IPS DF 6.9 (cell line): ENCODE measurements around the gene CYGB.
"Not testable (repeated sequence)": the region's sequence is repeated elsewhere in the genome, so short reads cannot be mapped to it uniquely, and the experiment has no call there.

ENCODE experiments used
- DNase-seq: peaks from one replicate; pipeline ENCODE4 v3.0.0-alpha.2; 2013; ENCODE audit warnings: low read depth, low spot score
- H3K27ac ChIP-seq: one replicate; pipeline ENCODE4 v1.5.1; 2013; ENCODE audit warnings: low read length, control low read depth
- H3K27me3 ChIP-seq: 2 replicates; pipeline ENCODE4 v1.6.1; 2013; ENCODE audit warnings: mild to moderate bottlenecking, low read length; ENCODE audit not compliant: control insufficient read depth, insufficient read depth
- H3K36me3 ChIP-seq: 2 replicates; pipeline ENCODE4 v1.6.1; 2013; ENCODE audit warnings: low read length; ENCODE audit not compliant: control insufficient read depth, insufficient read depth
- H3K4me1 ChIP-seq: 2 replicates; pipeline ENCODE4 v1.6.1; 2013; ENCODE audit warnings: low read length; ENCODE audit not compliant: control insufficient read depth, insufficient read depth
- H3K4me3 ChIP-seq: 2 replicates; pipeline ENCODE4 v1.5.1; 2013; ENCODE audit warnings: mild to moderate bottlenecking, low read length
- H3K9me3 ChIP-seq: 2 replicates; pipeline ENCODE4 v1.6.1; 2013; ENCODE audit warnings: low read length, inconsistent platforms; ENCODE audit not compliant: control insufficient read depth, insufficient read depth
- WGBS: extraction: QIAGEN DNeasy Blood & Tissue Kit; methylation state at CpG from one replicate; pipeline ENCODE4 v1.1.7; 2013; ENCODE audit warnings: mixed read lengths, missing lambda C conversion rate; ENCODE audit not compliant: insufficient read length, insufficient coverage; 5-methylcytosine and 5-hydroxymethylcytosine counted together

CYGB gene

DNA sequence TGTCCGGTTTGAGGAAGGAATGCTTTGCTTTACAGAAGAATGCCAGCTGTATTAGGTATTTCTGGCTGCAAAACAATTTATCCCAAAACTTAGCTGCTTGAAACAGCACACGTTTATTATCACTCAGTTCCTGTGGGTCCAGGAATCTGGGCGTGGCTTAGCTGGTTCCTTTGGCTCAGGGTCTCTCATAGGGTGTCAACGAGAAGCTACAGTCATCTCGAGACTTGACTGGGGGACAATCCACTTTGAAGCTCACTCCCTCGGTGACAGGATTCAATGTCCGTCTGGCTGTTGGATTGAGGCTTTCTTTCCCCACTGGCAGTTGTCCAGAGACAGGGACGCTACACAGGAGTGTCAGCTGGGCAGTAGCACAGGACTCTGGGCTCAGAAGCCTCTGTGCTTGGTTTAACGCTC is 26.7 kb downstream of the CYGB start:
- Histone ChIP-seq H3K4me1 (no peaks in the 10 kb centered on the region), H3K9me3 (no peaks in the 10 kb centered on the region), H3K27me3 (no peaks in the 10 kb centered on the region; the same call in 1 of the 2 replicates), H3K4me3 (no peak overlapping the region), H3K27ac (no peak overlapping the region), H3K36me3 (no peaks in the 10 kb centered on the region)
- no peak for DNase-seq
- no CpG with 5 or more reads among the region's 9 CpGs for WGBS

DNA sequence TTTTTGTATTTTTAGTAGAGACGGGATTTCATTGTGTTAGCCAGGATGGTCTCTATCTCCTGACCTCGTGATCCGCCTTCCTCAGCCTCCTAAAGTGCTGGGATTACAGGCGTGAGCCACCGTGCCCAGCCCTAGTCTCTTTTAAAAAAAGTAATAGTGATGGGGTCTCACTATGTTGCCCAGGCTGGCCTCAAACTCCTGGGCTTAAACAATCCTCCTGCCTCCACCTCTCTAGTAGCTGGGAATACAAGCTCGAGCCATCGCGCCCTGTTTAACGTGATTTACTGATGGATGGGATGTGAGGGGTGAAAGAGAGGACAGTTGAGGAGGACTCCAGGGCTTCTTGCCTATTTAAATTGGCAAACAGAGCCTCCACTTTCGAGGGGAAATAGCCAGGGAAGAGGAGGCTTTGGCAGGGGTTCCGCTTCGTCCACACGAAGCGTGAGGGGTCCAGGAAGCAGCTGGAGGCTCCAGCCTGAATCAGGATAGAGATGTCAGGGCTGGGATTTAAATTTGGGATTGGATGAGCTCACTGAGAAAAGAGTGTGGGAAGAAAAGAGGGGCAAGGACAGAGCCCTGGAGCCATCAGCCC is 28.9 kb downstream of the CYGB start:
- H3K36me3 ChIP-seq, H3K27me3 ChIP-seq, H3K4me3 ChIP-seq, DNase-seq, H3K27ac ChIP-seq, H3K9me3 ChIP-seq, H3K4me1 ChIP-seq: not testable (repeated sequence)
- no CpG with 5 or more reads among the region's 14 CpGs for WGBS

DNA sequence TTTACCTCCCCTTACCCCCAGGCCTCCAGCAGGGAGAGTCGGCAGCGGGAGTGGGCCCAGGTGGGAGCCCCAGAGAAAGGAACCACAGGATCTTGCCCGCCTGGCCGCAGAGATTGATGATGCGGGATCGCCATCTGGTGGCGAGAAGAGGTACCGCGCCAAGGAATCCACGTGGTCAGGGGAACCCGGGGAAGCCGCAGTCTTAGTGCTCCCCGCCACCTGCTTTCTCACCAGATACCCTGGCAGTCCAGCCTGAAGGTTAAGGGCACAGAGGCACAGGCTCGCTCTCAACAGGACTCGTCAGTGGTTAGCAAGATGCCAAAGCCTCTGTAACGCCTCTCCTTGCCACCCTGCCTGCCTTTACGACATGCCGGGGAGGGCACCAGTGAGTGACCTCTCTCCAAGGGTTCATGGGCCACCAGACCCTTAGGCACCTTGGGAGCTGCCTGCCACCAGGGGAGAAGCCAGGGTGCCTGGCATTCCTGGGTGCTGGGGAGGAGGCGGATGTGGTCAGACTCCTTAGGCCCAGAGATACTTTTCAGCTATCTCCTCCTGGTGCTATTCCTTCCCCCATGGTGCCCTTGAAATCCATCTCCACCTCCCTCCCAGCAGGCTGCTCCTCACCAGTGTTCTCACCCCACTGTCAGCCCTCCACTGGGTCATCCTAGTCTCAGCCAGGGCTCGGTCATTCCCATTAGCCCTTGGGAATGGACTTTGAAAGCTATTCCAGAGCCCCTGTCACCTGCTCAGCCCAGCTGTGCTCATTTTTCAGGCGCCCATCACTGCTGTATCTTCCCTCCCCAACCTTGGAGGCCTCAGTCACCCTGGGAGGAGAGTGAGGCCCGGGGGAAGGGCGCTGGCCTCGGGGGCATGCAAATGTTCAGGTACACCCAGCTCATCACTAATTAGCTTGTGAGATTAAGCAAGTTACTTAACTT is 30.8 kb downstream of the CYGB start:
- WGBS: no CpG with 5 or more reads among the region's 24 CpGs
- DNase-seq: no peak
- H3K27ac ChIP-seq: no peak overlapping the region
- no peaks in the 10 kb centered on the region; the same call in 1 of the 2 replicates for H3K27me3 ChIP-seq
- H3K4me3 ChIP-seq: no peak overlapping the region
- no peaks in the 10 kb centered on the region for H3K36me3 ChIP-seq
- H3K9me3 ChIP-seq: no peaks in the 10 kb centered on the region
- peaks cover 2% of the 10 kb centered on the region; the same call in 1 of the 2 replicates for H3K4me1 ChIP-seq

DNA sequence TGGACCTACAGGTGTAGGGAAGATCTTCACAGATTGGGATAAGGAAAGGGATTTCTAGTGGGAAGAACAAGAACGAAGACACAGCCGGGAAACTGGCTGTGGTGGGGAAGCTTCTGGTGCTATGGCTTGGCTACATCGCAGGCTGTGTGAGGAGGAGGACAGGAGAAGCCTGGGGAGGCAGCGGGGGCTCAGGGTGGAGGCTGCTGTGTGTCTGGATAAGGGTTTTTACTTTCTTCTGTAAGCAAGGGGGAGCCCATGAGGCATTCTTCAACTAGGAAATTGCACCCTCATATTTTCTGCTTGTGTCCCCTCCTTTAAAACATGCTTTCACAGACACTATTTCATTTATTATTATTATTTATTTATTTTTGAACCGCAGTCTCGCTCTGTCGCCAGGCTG is 33.4 kb downstream of the CYGB start:
- Histone ChIP-seq H3K27ac (no peak overlapping the region), H3K4me1 (peaks cover 2% of the 10 kb centered on the region), H3K4me3 (no peak overlapping the region), H3K27me3 (no peaks in the 10 kb centered on the region), H3K9me3 (no peaks in the 10 kb centered on the region), H3K36me3 (no peaks in the 10 kb centered on the region)
- WGBS: no CpG with 5 or more reads among the region's 7 CpGs
- DNase-seq: no peak

DNA sequence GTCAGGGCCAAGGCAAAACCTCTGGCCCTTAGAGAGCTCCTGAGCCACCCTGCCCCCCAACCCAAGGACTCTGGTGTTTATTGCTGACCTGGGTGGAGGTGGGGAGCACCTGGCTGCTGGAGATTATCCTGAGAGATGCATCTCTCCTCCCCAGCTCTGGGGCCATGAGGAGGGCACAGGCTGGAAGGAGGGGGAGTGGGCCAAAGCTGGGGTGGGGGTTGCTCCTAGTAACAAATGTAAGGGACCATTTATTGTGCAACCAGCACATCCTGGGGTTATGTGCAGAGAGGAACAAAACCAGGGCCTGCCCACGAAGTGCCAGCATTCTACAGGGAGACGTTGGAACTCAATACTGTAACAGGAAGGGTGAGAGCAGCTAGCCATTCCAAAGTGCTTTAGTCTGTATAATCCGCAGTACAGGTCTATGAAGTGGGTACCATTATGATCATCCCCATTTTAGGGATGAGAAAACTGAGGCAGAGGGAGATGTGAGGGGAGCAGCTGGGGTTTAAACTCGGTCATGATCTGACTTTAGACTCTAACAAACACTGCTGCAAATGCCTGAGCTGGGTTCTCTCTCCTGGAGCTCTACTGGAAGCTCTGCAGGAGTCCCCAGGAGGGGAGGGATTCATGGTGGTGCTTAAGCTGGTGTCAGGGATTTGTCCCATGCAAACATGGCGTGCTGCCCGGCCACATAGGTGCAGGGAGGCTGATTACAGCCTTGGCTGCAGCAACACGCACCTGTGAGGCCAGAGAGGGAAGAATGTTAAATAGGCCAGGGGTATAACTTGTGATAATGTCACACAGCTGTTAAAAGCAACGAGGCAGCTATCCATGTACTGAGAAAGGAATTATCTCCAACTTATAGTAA is 34.9 kb downstream of the CYGB start:
- peaks cover 8% of the 10 kb centered on the region for H3K4me1 ChIP-seq
- no CpG with 5 or more reads among the region's 8 CpGs for WGBS
- H3K4me3 ChIP-seq: no peak overlapping the region
- no peaks in the 10 kb centered on the region for H3K36me3 ChIP-seq
- no peak for DNase-seq
- H3K27me3 ChIP-seq: no peaks in the 10 kb centered on the region
- no peak overlapping the region for H3K27ac ChIP-seq
- no peaks in the 10 kb centered on the region for H3K9me3 ChIP-seq

DNA sequence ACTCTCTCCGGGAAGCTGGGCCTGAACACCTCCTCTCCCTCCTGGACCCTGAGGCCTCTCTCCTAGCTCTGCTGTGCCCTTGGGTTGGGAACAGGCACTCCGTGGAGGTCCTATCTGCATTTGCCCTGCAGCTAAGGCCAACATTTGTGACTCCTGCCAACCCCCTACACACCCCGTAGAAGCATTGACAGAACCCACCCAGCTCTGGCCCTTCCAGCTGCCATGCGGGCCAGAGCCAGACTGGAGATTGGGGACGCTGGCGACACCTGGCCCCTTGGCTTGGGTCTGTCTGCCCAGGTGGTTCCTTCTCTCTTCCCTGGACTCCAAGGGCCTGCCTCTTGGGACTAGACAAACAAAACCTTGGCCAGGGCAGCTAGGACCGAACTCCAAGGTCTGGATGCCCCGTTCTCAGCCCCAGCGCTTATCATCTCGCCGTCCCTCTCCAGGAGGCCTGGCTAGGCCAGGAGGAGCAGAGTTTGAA is 35.6 kb downstream of the CYGB start:
- Histone ChIP-seq H3K9me3 (no peaks in the 10 kb centered on the region), H3K27me3 (no peaks in the 10 kb centered on the region), H3K36me3 (no peaks in the 10 kb centered on the region), H3K4me3 (no peak overlapping the region), H3K27ac (no peak overlapping the region), H3K4me1 (peaks cover 11% of the 10 kb centered on the region)
- no peak for DNase-seq
- WGBS: no CpG with 5 or more reads among the region's 11 CpGs

DNA sequence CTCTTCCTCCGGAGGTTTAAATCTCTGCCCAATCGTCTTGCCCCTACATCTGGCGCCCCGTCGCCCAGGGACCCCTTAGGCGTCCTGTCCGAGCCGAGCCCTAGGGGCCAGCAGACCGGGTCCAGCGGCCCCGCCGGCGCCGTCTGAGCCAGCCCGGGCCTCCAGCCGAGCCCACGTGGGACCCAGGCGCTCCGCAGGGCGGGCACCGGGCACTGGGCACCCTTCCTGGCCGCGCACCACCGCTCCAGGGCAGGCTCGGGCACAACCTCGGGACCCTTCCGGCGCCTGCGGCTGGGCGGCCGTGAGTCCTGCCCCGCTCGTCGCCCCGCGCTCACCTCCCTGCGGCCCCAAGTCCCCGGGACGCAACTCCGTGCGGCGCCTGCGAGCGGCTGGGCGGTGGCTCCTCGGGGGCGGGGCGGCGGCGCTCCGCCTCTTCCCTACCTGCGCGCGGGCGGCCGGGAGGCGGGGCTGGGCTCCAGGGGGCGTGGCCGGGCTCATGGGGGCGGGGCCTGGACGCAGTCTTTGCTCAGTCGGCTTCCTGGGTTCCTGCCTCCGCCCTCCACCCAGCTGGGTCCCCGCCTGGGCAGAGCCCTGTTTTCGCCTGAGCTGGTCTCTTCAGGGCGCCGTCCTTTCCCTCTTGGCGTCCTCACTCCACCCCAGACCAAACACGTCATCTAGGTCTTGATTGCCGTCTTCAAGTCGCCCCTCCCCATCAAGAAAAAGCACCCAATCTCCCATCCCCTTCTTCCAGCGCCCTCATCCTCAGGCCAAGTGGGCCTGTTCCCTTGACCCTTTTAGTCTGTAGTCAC is 36.3 kb downstream of the CYGB start, which contains the start of gene RHBDF2:
TSS of gene RHBDF2 (minus strand) at position 406 of the 809 bp plus-strand sequence. CDS start 19,899 bp downstream, outside the sequence.
- H3K9me3 ChIP-seq: no peaks in the 10 kb centered on the region
- H3K4me3 ChIP-seq: peak within 1 kb of the TSS; percentile 54
- H3K36me3 ChIP-seq: no peaks in the 10 kb centered on the region
- H3K4me1 ChIP-seq: peaks cover 11% of the 10 kb centered on the region
- WGBS: no CpG with 5 or more reads among the region's 72 CpGs
- DNase-seq: no peak
- no peaks in the 10 kb centered on the region for H3K27me3 ChIP-seq
- H3K27ac ChIP-seq: no peak within 1 kb of the TSS

DNA sequence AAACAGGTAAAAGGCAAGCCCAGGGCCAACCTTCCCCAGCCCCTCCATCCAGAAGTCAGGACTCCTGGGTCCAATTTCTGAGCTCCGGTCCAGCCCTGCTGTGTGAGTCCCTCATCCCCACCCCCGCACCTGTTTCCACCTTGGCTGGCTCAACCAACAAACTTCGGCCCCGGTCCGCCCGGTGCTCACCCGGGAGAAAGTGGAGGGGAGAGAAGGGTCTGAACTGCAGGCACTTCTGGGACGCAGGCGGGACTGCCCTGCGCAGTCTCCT is 36.8 kb downstream of the CYGB start:
- H3K4me1 ChIP-seq: peaks cover 11% of the 10 kb centered on the region
- WGBS: no CpG with 5 or more reads among the region's 10 CpGs

DNA sequence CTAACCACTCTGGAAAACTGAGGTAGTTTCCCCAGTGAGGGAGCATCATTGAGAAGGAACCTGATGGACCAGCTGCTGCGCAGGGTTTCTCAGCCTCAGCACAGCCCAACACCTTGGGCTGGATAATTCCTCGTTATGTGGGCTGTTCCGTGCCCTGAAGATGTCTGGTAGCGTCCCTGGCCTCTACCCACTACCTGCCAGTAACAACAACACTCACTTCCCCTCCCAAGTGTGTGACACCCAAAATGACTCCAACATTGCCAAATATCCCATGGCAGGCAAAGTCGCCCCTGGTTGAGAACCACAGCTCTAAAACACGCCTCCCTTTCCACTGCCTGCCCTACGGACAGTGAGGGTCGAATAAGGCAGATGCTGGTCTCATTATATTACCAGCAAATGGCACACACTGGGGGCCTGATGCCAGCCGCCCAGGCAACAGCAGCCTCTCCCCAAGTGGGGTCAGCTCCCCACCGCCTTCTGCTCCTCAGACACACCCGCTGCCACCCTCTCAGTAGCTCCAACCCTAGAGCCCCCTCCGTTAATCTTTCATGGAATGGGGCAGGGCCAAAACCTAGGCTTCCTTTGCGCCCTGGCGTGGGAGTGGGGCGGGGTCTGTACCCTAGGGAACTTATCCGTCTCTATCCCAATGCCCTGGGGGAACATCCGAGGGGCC is 37.3 kb downstream of the CYGB start:
- Histone ChIP-seq H3K27ac (no peak overlapping the region), H3K4me3 (peak overlapping the region; percentile 54; the same call in 1 of the 2 replicates), H3K4me1 (peaks cover 11% of the 10 kb centered on the region)

More for the DNA sequence above, 36.8 kb downstream of the CYGB start:
- no peaks in the 10 kb centered on the region for H3K36me3 ChIP-seq
- H3K9me3 ChIP-seq: no peaks in the 10 kb centered on the region
- no peaks in the 10 kb centered on the region for H3K27me3 ChIP-seq
- H3K27ac ChIP-seq: no peak overlapping the region
- no peak for DNase-seq
- H3K4me3 ChIP-seq: peak overlapping the region; percentile 54

More for the DNA sequence above, 37.3 kb downstream of the CYGB start:
- Histone ChIP-seq H3K9me3 (no peaks in the 10 kb centered on the region), H3K27me3 (no peaks in the 10 kb centered on the region), H3K36me3 (no peaks in the 10 kb centered on the region)
- DNase-seq: no peak
- no CpG with 5 or more reads among the region's 17 CpGs for WGBS
